ENCODE data around the gene YOD1. TPM values are rescaled to one million over a fixed set of nuclear protein-coding genes. Genes with fewer than 3 reads are reported as not detected.

Gene YOD1
- polyA plus RNA-seq, 1 donor: 6.8 TPM

GRCh38 chr1:207027206-207027777 lies 23.7 kb downstream of the YOD1 start:
- no peak for DNase-seq (ENCODE audit: low read depth)

- no peak for DNase-seq (ENCODE audit: low read depth)
Observed at GRCh38 chr1:207026104-207026534, 24.9 kb downstream of the YOD1 start.

- no peak for DNase-seq (ENCODE audit: low read depth)
Observed at GRCh38 chr1:207025146-207025880, 25.7 kb downstream of the YOD1 start.

GRCh38 chr1:207024202-207025145 lies 26.5 kb downstream of the YOD1 start:
- no peak for DNase-seq (ENCODE audit: low read depth)

- no peak for DNase-seq (ENCODE audit: low read depth)
Observed at GRCh38 chr1:207022996-207023679, 27.9 kb downstream of the YOD1 start.

- no peak for DNase-seq (ENCODE audit: low read depth)
Observed at GRCh38 chr1:207021876-207022596, 29.0 kb downstream of the YOD1 start.

GRCh38 chr1:207021139-207021861 lies 29.7 kb downstream of the YOD1 start:
- DNase-seq (ENCODE audit: low read depth): no peak

- no peak for DNase-seq (ENCODE audit: low read depth)
Observed at GRCh38 chr1:207020709-207021107, 30.3 kb downstream of the YOD1 start.

- no peak for DNase-seq (ENCODE audit: low read depth)
Observed at GRCh38 chr1:207020065-207020708, 30.8 kb downstream of the YOD1 start.

GRCh38 chr1:207019661-207020060 lies 31.3 kb downstream of the YOD1 start:
- no peak for DNase-seq (ENCODE audit: low read depth)

- no peak for DNase-seq (ENCODE audit: low read depth)
Observed at GRCh38 chr1:207019161-207019560, 31.8 kb downstream of the YOD1 start.

- no peak for DNase-seq (ENCODE audit: low read depth)
Observed at GRCh38 chr1:207018707-207019106, 32.3 kb downstream of the YOD1 start.

- DNase-seq (ENCODE audit: low read depth): no peak
Observed at GRCh38 chr1:207017615-207018559, 33.1 kb downstream of the YOD1 start.

GRCh38 chr1:207015791-207016190 lies 35.2 kb downstream of the YOD1 start:
- DNase-seq (ENCODE audit: low read depth): no peak

- DNase-seq (ENCODE audit: low read depth): no peak
Observed at GRCh38 chr1:207014728-207015127, 36.3 kb downstream of the YOD1 start.

- no peak for DNase-seq (ENCODE audit: low read depth)
Observed at GRCh38 chr1:207013321-207014085, 37.5 kb downstream of the YOD1 start.

GRCh38 chr1:207010726-207011125 lies 40.3 kb downstream of the YOD1 start:
- no peak for DNase-seq (ENCODE audit: low read depth)

- DNase-seq (ENCODE audit: low read depth): no peak
Observed at GRCh38 chr1:207009945-207010344, 41.1 kb downstream of the YOD1 start.

Measured in forelimb muscle (tissue), 1 donor.